ENCODE results near the gene RAB30. TPM values are rescaled to one million over a fixed set of nuclear protein-coding genes. Genes with fewer than 3 reads are reported as not detected.

Gene RAB30
- total RNA-seq, 1 donor from 2014 or later, result 3.7 TPM

GRCh38 chr11:83061883-83062282 is 9.8 kb downstream of the RAB30 start:
- TF ChIP-seq, protein P1, sequence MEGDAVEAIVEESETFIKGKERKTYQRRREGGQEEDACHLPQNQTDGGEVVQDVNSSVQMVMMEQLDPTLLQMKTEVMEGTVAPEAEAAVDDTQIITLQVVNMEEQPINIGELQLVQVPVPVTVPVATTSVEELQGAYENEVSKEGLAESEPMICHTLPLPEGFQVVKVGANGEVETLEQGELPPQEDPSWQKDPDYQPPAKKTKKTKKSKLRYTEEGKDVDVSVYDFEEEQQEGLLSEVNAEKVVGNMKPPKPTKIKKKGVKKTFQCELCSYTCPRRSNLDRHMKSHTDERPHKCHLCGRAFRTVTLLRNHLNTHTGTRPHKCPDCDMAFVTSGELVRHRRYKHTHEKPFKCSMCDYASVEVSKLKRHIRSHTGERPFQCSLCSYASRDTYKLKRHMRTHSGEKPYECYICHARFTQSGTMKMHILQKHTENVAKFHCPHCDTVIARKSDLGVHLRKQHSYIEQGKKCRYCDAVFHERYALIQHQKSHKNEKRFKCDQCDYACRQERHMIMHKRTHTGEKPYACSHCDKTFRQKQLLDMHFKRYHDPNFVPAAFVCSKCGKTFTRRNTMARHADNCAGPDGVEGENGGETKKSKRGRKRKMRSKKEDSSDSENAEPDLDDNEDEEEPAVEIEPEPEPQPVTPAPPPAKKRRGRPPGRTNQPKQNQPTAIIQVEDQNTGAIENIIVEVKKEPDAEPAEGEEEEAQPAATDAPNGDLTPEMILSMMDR (IDR thresholded peaks at IDR 0.05; ENCODE audit: insufficient read depth, low read length, severe bottlenecking), result no peak
- FAIRE-seq, result no peak

GRCh38 chr11:83060965-83061364 is 10.7 kb downstream of the RAB30 start:
- H3K36me3 ChIP-seq (ENCODE audit: control insufficient read depth, insufficient read depth, low read length), result no peaks in the 10 kb centered on the region
- no peak overlapping the region for H3K4me3 ChIP-seq (ENCODE audit: low read depth, low read length)
- TF ChIP-seq, protein P1 (IDR thresholded peaks at IDR 0.05; ENCODE audit: insufficient read depth, low read length, severe bottlenecking), result no peak
- DNase-seq (ENCODE audit: low read depth) (no peak), FAIRE-seq (no peak)
- no peaks in the 10 kb centered on the region for H3K27me3 ChIP-seq (ENCODE audit: control insufficient read depth, insufficient read depth, low read length)

More at GRCh38 chr11:83061883-83062282, 9.8 kb downstream of the RAB30 start:
- H3K36me3 ChIP-seq (ENCODE audit: control insufficient read depth, insufficient read depth, low read length), result no peaks in the 10 kb centered on the region
- no peak overlapping the region for H3K4me3 ChIP-seq (ENCODE audit: low read depth, low read length)
- H3K27me3 ChIP-seq (ENCODE audit: control insufficient read depth, insufficient read depth, low read length), result no peaks in the 10 kb centered on the region
- no peak for DNase-seq (ENCODE audit: low read depth)

- Histone ChIP-seq H3K27me3 (ENCODE audit: control insufficient read depth, insufficient read depth, low read length) (no peaks in the 10 kb centered on the region), H3K4me3 (ENCODE audit: low read depth, low read length) (no peak overlapping the region), H3K36me3 (ENCODE audit: control insufficient read depth, insufficient read depth, low read length) (no peaks in the 10 kb centered on the region)
- TF ChIP-seq, protein P1 (IDR thresholded peaks at IDR 0.05; ENCODE audit: insufficient read depth, low read length, severe bottlenecking), result no peak
- no peak for FAIRE-seq
- DNase-seq (ENCODE audit: low read depth), result no peak
Observed at GRCh38 chr11:83057721-83058120, 14.0 kb downstream of the RAB30 start.

- Histone ChIP-seq H3K4me3 (ENCODE audit: low read depth, low read length) (no peak overlapping the region), H3K27me3 (ENCODE audit: control insufficient read depth, insufficient read depth, low read length) (no peaks in the 10 kb centered on the region), H3K36me3 (ENCODE audit: control insufficient read depth, insufficient read depth, low read length) (no peaks in the 10 kb centered on the region)
- FAIRE-seq (no peak), DNase-seq (ENCODE audit: low read depth) (no peak)
- TF ChIP-seq, protein P1 (IDR thresholded peaks at IDR 0.05; ENCODE audit: insufficient read depth, low read length, severe bottlenecking), result no peak
Observed at GRCh38 chr11:83056611-83057010, 15.1 kb downstream of the RAB30 start.

DNA sequence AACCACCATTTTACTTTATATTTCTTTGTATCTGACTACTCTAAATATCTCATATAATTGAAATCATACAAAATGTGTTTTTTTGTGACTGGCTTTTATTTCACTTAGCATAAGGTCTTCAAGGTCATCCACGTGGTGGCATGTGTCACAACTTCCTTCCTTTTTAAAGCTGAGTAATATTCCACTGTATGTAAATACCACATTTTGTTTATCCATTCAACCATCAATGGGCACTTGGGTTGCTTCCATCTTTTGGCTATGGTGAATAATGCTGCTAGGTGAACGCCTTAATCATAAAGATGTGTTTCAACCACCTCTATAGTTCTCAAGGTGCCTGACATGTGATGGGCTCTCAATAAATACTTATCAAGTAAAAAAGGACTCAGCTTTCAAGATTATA is 15.5 kb downstream of the RAB30 start:
- H3K27me3 ChIP-seq (ENCODE audit: control insufficient read depth, insufficient read depth, low read length), result no peaks in the 10 kb centered on the region
- no peaks in the 10 kb centered on the region for H3K36me3 ChIP-seq (ENCODE audit: control insufficient read depth, insufficient read depth, low read length)
- FAIRE-seq (no peak), DNase-seq (ENCODE audit: low read depth) (peak; percentile 39)
- TF ChIP-seq, protein P1 (IDR thresholded peaks at IDR 0.05; ENCODE audit: insufficient read depth, low read length, severe bottlenecking), result no peak
- no peak overlapping the region for H3K4me3 ChIP-seq (ENCODE audit: low read depth, low read length)

DNA sequence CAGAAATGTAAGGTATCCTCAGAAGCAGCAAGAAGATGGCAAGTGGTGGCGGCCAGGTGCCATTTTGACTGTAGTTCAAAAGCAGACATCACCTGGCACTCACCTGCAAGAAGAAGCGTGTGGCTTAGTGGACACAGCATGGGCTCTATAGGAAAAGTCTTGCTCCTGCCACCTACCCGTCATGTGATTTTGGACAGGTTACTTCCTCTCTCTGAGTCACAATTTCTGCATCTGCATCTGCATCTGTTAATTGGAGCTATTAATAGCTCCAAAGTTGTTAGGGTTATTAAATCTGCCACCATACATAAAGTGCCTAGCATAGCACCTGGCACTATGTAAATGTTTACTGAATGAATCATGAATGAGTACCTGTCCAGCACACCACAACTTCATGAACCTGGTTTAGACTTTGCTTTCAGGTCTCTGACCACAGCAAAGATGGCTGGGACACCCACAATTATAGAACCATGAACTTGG is 16.8 kb downstream of the RAB30 start:
- FAIRE-seq (no peak), DNase-seq (ENCODE audit: low read depth) (peak; percentile 87)
- H3K27me3 ChIP-seq (ENCODE audit: control insufficient read depth, insufficient read depth, low read length), result no peaks in the 10 kb centered on the region
- TF ChIP-seq, protein P1 (IDR thresholded peaks at IDR 0.05; ENCODE audit: insufficient read depth, low read length, severe bottlenecking), result no peak
- H3K36me3 ChIP-seq (ENCODE audit: control insufficient read depth, insufficient read depth, low read length), result no peaks in the 10 kb centered on the region
- H3K4me3 ChIP-seq (ENCODE audit: low read depth, low read length), result no peak overlapping the region
